Loucy (cell line): Measurements from ENCODE around the gene HMCN1.

Source experiments
- CTCF ChIP-seq: fragments of 200-600 bp; sonication (generic); conservative IDR thresholded peaks from 2 replicates; pipeline ENCODE4 v1.5.1; 2014; ENCODE audit warnings: mild to moderate bottlenecking, antibody characterized with exemption, low read length
- EZH2phosphoT487 ChIP-seq: fragments of 200-600 bp; IDR thresholded peaks from 2 replicates; pipeline ENCODE4 v1.6.1; 2018; ENCODE audit warnings: antibody characterized with exemption, mild to moderate bottlenecking, moderate library complexity, borderline replicate concordance

- no peak for TF ChIP-seq CTCF
- TF ChIP-seq EZH2phosphoT487, result no peak
These were observed 484.6 kb downstream of the HMCN1 start for GRCh38 chr1:186218654-186219352.
